Activated CD8-positive, alpha-beta memory T cell treated with anti-CD3 and anti-CD28 coated beads, Interleukin-2, amount 50 U/mL, for 24 hours (primary cell): ENCODE data around the gene STK11.
A peak's percentile ranks its signal among the peaks of the same experiment; 100 is the strongest.

Source experiments
- DNase-seq: peaks from one replicate; pipeline ENCODE4 v3.0.0-alpha.2; 2020; ENCODE audit errors: extremely low read depth

Gene STK11

GRCh38 chr19:1262623-1263123, 57.1 kb downstream of the STK11 start:
- no peak for DNase-seq

GRCh38 chr19:1263188-1263587, 57.6 kb downstream of the STK11 start:
- DNase-seq: no peak

GRCh38 chr19:1264801-1265614, 59.4 kb downstream of the STK11 start:
- no peak for DNase-seq

- no peak for DNase-seq
Observed at GRCh38 chr19:1265615-1266128, 60.1 kb downstream of the STK11 start.

GRCh38 chr19:1266129-1266915, 60.7 kb downstream of the STK11 start:
- no peak for DNase-seq

- DNase-seq: no peak
Observed at GRCh38 chr19:1266916-1267476, 61.4 kb downstream of the STK11 start.

- DNase-seq: no peak
Observed at GRCh38 chr19:1267477-1268225, 62.1 kb downstream of the STK11 start.

GRCh38 chr19:1268226-1269064, 62.9 kb downstream of the STK11 start:
- DNase-seq: no peak

GRCh38 chr19:1269065-1269477, 63.5 kb downstream of the STK11 start, which contains the start of gene CIRBP:
CIRBP (plus strand) TSS chr19:1269332; CDS start chr19:1270934, 1,602 bp downstream.
- peak; percentile 98 for DNase-seq

GRCh38 chr19:1269478-1270212, 64.1 kb downstream of the STK11 start:
- no peak for DNase-seq

- DNase-seq: no peak
Observed at GRCh38 chr19:1270213-1270853, 64.8 kb downstream of the STK11 start.

- DNase-seq: no peak
Observed at GRCh38 chr19:1270854-1271527, 65.4 kb downstream of the STK11 start.

- DNase-seq: no peak
Observed at GRCh38 chr19:1271528-1272422, 66.2 kb downstream of the STK11 start.

GRCh38 chr19:1272423-1273262, 67.1 kb downstream of the STK11 start:
- DNase-seq: no peak

- no peak for DNase-seq
Observed at GRCh38 chr19:1273263-1274041, 67.9 kb downstream of the STK11 start.
